Measurements from ENCODE around the gene PADI1.

Gene PADI1

DNA sequence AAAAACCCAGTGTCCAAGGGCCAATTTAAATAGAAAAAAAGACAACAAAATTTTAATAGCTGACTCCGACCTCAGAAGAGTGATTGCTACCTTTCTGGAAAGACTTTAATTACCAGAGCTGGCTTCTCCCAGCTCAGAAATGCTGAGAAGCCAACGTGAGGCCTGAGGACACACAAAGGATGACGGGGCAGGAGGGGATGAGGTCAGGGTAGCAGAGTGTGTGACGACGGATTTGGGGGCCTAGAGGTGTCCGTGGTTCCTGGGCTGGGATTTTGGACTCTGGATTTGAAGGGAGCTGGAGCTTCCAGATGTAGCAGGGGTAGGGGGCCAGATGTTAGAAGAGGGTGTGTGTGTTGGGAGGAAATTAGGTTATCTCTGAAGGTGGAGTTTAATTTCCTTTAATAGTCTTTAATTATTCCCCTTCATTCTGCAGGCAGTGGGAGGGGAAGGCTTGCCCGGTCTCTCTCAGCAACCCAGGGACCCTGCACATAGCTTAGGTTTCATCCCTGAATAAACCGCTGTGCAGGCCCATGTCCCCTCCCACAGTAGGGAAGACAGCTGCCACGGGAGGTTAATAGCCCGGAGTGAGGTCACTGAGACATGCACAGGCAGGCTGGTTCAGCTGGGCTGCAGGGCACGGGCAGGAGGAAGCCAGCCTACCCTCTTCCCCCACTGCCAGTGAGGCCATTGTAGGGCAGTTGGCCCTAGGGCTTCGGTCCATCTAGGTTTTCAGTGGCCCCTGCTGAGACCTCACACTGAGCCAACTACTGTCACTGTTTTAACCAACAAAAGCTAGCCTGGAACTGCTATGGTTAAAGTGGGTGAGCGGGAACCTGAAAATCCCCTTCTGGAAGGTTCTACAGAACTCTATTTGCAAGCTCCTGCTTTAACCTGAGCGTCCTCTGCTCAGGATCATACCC, 40.2 kb downstream of the PADI1 start:
- DNase-seq, result no peak

DNA sequence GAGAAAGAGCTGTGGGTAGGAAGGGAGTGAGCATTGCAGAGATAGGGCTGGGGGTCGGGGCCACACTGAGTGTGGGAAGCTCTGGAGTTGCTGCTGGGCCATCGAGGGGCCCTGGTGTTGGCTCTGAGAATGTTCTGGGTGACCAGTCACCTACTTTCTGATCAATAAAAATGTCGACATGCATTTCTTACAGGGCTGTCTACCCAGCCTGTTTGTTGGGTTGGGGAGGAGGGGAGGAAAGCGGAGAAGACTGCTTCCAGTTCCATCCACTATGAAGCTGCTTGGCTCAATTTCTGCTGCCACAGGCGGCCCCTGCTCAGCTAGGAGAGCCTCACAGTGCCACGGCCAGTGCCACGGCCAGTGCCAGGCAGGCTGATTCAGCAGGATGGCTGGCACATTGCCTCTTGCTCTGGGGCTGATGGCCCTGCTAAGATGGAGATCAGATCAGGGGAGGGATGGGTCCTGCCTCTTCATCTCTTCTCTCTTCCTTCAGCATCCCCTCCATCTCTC, 40.9 kb downstream of the PADI1 start:
- DNase-seq, result no peak

DNA sequence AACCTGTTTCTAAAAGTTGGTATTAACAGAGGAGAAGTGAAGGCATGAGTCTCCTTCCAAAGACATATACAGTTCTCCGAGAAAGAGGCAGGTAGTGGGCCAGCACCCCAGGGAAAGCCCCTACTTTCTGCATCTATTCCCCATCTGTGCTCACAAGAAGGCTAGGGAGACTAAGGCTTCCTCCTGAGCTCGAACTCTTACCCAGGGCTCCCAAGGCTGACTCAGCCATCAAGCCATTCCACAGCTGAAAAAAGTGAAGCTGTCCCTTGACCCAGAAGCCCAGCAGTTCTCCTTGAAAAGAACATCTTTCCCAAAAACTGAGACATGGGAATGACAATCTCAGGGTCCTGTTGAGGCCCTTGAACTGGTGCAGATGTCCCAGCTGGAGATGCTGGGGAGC, 42.0 kb downstream of the PADI1 start:
- no peak for DNase-seq

DNA sequence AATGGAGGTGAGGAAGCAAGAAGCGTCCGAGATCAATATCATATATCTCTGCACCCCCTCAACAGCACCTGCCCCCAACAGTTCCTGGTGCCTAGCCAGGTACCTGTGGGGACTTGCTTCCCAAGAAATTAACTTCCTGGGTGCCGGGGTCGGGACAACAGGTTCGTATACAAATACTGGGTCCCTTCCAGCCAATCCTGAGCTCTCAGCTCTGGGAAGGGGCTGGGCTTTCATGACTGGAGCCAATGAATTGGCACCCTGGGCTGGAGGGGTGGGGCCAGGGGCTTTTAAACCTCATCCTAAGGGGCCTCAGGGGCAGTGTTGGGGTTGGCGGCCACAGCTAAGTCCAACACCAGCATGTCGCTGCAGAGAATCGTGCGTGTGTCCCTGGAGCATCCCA, 43.9 kb downstream of the PADI1 start, which contains the start of gene PADI3:
TSS of gene PADI3 (plus strand) at position 318 of the 400 bp plus-strand sequence. CDS start at position 358, 40 bp downstream.
- no peak for DNase-seq

DNA sequence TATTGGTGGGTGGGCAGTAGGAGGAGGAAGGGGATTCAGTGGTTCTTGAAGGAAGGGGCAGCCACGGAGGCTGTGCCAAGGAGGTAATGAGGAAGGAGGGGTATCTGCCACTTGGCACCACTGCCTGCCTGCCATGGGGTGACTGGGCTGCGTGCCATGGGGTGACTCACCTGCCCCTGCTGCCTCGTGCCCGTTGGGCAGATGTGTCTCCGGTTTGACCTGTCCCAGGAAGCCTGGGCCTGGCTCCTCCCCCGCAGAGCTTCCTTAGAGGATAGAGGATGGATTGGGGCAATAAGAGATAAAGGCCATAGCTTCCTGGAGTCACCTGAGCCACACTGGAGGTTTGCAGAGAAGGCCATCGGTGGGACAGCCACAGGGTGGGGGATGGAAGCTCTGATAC, 45.7 kb downstream of the PADI1 start:
- DNase-seq, result no peak

DNA sequence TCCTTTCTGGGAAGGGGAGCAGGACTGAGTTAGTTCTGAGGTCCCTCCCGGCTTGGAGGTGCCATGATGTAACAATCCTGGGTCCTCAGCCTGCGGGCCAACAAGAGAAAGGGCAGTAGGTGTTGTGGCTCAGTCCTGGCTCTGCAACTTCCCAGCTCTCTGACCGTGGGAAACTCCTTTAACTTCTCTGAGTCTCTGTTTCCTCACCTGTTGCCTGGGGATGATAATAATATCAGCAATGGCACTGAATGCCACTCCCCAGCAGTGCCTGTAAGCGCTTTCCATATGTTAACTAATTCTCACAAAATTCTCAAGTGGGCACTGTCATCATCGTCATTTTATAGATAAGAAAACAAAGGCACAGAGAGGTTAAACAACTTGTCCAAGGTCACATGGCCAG, 46.3 kb downstream of the PADI1 start:
- DNase-seq, result no peak

DNA sequence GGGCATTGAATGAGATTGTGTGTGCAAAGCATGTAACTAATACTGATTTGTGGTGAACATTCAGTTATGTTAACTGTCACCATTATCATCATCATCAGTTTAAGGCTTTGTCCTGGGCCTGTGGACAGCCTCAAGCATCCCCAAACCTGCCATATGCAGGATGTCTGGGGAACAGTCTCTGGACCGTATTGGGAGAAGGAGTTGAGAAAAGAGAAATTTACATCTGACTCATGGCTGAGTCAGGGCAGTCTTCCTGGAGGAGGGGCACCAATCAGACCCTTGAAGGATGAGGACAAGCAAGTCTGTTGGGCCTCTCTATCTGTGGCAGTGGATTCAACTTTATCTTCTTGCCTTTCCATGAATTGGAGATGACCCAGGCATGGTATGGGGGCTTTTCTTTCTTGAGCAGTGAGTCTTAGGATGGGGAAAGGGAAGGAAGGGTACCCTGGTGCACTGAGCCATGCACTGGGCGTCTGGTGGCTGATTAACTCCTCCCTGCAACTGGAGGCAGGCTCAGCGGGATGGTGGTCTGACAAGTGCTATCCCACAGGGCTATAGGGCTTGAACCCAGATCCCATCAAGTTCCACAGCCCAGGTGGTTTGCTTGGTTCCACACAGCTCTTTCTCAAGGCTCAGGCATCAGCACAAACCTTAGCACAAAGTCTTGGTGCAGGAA, 46.9 kb downstream of the PADI1 start:
- DNase-seq, result no peak

DNA sequence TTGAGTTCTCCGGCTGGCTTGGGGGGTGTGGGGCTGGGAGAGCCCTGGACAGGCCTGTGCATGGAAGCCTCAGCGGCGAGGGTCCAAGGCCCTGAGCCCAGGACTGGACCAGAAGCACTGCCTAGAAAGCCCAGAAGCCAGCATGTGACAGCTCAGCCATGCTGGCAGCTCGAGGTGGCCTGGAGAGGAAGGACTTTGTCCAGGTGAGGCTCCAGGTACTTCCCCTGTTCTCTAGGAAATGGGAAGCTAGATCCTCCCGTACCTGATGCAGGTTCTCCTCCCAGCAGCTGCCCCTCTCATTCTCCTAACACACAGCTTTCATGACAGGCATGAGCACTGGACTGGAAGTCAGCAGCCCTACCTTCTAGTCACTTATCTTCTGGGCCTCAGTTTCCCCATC, 50.4 kb downstream of the PADI1 start:
- no peak for DNase-seq

DNA sequence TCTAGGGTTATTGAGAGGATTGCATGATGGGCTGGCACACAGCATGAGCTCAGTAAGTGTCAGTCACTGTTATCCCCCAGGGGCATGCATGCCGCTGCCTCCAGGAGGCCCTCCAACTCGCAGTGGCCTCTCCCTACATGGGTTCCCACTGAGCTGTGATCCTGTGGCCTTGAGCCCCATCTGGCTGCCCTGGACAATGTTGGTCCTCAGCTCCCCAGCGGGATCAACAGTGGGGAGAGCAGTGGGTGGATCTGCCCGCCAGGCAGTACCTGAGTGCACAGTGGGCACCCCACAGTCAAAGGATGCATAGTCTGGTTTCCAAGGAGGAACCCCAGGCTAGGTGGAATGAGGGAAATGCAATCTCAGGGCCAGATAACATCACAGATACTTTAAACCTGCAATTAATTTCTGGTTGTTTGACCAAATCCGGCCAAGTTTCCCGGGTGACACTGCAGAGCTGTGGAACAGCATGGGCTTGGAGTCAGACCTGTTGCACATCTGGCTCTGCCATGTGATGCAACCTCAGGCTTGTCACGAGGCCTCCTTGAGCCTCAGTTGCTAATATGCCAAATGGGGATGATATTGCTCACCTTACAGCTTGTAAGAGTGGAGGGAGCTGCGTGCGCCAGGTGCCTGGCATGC, 53.3 kb downstream of the PADI1 start:
- no peak for DNase-seq

DNA sequence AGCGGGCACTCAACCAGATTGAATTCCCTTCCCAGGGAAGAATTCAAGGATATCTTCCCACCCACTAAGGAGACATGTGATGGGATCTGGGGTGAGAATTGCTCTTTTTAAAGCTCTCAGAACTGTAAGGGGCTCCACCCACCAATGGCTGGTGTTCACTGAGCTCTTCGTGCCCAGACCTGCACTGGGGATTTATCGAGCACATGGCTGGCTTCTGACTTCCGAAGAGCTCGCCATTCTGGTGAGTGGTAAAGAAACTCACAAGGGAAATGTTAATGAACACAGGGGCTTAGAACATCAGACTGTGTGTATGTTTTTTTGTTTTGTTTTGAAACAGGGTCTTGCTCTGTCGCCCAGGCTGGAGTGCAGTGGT, 53.8 kb downstream of the PADI1 start:
- DNase-seq, result no peak

DNA sequence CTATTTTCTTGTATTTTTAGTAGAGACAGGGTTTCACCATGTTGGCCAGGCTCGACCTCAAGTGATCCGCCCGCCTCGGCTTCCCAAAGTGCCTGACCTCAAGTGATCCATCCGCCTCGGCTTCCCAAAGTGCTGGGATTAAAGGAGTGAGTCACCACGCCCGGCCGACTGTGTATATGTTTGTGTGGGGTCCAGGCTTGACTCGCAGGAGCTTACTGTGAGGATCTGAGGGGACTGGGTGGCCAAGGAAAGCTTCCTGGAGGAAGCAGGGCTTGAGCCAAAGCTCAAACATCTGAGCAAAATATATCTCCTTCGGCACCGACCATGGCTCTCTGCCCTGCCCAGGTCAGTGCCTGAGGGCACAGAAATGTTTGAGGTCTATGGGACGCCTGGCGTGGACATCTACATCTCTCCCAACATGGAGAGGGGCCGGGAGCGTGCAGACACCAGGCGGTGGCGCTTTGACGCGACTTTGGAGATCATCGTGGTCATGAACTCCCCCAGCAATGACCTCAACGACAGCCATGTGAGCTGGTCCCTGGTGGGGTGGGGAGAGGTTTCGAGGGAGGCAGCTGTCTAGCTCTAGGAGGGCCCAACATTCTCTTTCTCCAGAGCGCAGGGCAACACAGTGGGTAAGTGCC, 54.4 kb downstream of the PADI1 start:
- no peak for DNase-seq

DNA sequence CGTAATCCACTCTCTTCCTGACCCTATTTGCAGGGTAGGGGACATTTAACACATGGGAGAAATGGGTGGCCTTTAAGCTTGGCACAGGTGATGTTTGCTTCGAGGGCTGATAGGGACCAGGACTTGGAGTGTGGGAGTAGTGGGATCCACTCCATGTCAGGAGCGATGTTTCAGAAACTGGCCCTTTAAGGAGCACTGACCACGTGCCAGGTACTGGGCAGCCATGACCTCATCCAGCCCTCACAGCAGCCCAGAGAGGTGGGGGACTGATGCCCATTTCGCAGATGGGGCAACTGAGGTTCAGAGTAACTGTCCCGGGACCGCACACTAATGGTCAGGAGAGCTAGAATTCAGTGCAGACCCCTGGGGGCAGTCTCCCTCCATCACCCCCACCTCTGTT, 55.3 kb downstream of the PADI1 start:
- DNase-seq, result no peak

DNA sequence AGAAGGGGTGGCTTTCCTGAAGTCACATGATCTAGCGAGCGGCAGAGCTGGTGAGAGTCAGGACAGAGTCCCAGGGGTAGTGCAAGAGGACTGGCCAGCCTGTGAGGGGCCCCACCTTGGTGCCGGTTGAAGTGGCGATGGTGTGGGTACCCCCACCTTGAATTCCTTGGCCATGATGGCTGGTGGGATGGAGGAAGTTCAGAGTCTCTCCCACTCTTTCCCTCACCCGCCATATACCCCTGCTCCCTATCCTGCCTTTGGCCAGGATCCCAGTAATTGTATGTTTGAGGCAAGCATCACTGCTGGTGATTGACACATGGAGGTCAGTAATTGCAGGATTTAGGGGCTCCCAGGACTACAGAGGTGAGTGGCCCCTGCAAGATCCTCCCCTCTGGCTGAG, 55.8 kb downstream of the PADI1 start:
- no peak for DNase-seq

DNA sequence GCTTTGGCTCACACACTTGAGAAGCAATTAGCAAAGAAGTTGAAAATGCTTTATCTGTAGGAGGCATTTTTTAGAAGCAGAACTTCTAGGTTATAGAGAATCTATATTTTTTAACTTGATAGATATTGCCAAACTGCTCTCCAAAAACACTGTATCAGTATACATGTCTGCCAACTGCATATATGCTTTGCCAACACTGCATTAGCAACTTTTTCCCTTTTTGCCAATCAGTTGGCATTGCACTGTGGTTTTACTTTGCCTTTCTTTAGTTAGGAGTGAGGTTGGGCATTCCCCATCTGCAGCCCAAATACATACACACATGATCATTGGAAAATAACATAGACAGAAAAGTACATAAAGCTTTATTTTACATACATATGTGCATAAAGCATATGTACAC, 59.0 kb downstream of the PADI1 start:
- DNase-seq, result no peak

DNA sequence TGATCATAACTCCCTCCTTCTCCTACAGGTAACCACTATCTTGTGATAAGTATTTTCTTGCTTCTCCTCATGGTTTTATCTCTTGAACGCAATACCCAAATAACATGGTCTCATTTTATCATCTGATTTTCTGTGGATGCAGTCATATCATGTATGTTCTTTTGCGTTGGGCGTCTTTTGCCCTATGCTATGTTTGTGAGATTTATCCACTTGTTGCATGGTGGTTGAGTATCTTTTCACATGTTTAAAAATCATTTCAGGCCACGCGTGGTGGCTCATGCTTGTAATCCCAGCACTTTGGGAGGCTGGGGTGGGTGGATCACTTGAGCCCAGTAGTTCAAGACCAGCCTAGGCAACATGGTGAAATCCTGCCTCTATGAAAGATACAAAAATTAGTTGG, 59.5 kb downstream of the PADI1 start:
- DNase-seq, result no peak

DNA sequence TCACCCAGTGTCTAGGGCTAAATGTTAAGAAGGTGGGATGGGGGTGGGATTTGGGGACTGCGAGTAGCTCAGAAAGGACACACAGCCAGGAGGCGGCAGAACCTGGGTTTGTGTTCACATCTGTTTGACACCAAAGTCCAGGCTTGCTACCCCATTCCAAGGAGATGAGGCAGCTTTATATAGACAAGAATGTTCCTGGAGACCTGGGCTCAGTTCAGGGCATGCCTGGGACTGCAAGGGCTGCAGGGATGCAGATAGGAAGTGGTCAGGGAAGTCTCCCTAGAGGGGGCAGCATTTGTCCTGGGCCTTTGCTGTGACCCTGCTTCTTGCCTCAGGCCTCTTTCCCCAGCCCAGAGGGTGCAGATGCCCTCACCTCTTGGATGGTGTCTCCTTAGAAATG, 60.2 kb downstream of the PADI1 start:
- DNase-seq, result no peak

DNA sequence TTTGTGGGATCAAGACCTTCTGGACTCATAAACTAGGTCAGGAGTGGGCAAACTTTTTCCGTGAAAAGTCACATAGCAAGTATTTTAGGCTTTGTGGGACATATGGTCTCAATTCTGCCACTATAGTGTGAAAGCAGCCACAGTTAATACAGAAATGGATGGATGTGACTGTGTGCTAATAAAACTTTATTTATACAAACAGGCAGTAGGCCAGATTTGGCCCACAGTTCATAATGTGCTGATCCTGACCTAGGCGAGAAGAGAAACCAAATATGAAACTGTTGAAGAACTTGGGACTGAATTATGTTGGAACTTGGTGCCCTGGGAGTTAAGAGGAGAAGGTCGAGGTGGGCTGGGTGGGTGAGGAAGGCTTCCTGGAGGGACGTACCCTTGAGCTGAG, 61.0 kb downstream of the PADI1 start:
- DNase-seq, result no peak

DNA sequence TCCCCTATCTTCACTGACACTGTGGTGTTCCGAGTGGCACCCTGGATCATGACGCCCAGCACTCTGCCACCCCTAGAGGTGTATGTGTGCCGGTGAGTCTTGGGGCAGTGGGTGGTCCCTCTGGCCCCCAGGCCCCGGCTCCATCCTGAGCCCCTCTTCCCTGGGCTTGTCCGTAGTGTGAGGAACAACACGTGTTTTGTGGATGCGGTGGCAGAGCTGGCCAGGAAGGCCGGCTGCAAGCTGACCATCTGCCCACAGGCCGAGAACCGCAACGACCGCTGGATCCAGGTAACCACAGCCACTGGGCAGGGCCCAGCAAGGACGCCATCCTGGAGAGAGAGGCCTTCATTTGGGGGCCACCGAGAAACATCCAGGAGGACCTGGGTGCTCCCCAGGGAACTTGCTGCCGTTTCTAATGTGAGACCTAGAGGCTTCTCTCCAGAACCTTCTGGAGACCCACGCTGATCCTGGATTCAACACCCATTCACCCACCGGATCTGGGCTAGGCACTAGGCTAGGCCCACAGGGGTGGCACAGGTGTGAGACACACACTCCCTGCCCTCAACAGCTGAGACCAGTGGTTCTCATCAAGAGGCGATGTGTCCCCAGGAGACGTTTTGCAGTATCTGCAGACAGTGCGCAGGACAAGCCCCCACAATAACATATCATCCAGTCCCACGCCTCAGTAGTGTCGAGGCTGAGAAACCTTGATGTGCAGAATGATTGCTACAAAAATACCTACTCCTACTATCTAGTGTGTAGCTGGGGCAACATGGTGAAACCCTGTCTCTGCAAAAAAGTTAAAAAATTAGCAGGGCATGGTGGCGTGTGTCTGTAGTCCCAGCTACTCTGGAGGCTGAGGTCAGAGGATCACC, 66.2 kb downstream of the PADI1 start:
- DNase-seq, result no peak

DNA sequence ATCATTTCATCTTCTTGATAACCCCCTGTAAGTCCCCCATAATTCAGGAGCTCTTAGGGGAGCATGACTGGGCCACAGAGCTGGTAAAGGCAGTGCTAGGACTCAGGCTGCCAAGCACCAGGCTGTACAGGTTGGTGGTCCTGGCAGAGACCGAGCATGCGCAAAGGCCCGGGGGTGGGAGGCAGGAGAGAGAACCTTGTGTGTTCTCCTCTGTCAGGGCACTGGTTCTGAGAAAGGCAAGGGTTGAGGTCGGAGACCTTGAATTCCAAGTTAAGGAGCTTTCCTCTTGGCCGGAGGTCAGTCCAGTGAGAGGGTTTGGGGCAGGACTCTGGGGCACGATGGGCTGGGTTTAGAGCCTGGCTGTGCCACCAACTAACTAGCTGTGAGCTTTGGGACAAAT, 67.1 kb downstream of the PADI1 start:
- no peak for DNase-seq

DNA sequence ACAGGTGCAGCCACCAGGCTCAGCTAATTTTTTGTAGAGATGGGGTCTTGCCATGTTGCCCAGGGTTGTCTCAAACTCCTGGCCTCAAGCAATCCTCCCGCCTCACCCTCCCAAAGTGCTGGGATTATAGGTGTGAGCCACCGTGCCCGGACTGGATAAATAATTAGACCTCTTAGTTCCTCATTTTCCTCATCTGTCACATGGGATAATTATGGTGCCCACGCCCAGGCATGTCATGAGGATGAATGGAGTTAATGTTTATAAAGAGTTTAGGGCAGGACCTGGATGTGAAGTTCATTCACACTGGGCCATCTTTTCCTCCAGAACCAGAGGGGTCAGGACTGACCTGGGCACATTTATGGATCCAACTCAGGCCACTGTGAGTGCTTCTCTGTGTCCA, 67.7 kb downstream of the PADI1 start:
- DNase-seq, result no peak

DNA sequence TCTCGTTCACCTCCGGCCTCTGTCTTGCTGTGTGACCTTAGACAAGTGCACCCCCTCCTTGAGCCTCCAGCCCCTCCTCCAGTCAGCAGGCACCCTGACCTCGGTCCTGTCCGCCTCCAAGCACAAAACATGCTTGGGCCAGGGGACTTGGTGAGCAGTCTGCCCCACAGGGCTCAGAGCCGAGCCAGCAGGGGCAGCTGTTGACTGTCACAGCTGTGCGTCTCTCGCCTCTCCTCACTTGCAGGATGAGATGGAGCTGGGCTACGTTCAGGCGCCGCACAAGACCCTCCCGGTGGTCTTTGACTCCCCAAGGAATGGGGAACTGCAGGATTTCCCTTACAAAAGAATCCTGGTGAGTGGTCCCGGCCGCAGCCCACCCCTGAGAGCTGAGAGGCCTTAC, 68.2 kb downstream of the PADI1 start:
- DNase-seq, result no peak
